ENCODE measurements around the gene MTSS2.
A peak's percentile ranks its signal among the peaks of the same experiment; 100 is the strongest.

MTSS2 gene

DNA sequence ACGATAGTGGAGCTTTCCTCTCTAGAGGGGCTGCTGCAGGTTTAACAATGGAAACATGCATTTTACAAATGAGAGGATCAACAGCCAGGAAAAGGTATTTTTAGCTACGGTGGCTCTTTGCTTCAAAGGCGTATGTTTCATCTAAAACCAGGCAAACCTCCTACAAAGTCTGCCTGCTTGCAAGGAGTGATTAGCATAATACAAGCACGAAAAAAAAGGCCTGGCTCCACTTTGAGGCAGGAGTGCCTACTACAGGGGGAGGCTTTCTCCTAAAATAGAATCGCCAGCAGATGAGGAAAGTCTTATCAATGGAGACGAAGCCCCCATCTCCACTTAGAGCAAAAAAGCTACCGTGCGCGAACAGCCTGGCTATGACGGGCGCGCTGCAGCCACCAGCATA lies 27.1 kb upstream of the MTSS2 start:
- H3K36me3 ChIP-seq: peaks cover 0 to 98% (median 12%) of the 10 kb centered on the region in 11 experiments; a peak in 12 of 22 replicates
- no peak overlapping the region for H3K4me3 ChIP-seq
- peak overlapping the region in 9 of 11 experiments; percentile 52 to 90 (median 74); a peak in 18 of 22 replicates for H3K4me2 ChIP-seq
- H3K9me3 ChIP-seq (replicated peaks in 1 of 11): no peaks in the 10 kb centered on the region
- H3K4me1 ChIP-seq: peaks cover 43 to 77% (median 66%) of the 10 kb centered on the region in 10 experiments
- peak overlapping the region in 5 of 11 experiments; percentile 12 to 47 (median 31); a peak in 7 of 22 replicates for H3K27ac ChIP-seq
- TF ChIP-seq Cebpa-rat (IDR thresholded peaks at IDR 0.05): no peak
- peaks cover 0 to 100% (median 9%) of the 10 kb centered on the region in 11 experiments; a peak in 10 of 22 replicates for H4K20me1 ChIP-seq
- peak overlapping the region in 4 of 11 experiments; percentile 5 to 21 (median 11); a peak in 4 of 22 replicates for H3K9ac ChIP-seq
- no peaks in the 10 kb centered on the region for H3K27me3 ChIP-seq

DNA sequence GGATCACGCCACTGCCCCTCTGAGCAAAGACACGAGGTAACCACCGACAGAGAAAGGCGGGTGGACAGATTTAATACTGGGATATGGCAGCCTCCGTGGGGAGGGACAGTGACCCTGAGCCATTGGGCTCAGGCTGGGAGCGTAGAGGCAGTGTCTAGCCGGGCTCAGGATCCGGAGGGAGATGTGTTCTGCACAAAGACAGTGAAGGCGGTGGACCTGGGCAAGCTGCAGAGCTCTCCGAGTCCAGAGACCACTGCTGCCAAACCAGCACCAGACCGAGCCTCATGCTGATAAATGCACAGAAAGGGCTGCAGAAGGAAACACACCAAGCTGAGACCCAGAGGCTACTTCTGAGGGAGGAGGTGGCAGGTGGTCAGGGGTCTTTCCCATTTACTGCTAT lies 26.5 kb upstream of the MTSS2 start:
- H3K4me3 ChIP-seq: no peak overlapping the region
- H3K36me3 ChIP-seq: peaks cover 0 to 98% (median 12%) of the 10 kb centered on the region in 11 experiments; a peak in 12 of 22 replicates
- H3K4me1 ChIP-seq: peaks cover 49 to 79% (median 66%) of the 10 kb centered on the region in 10 experiments
- H3K9me3 ChIP-seq (replicated peaks in 1 of 11): no peaks in the 10 kb centered on the region
- H3K27me3 ChIP-seq: no peaks in the 10 kb centered on the region
- no peak overlapping the region for H3K9ac ChIP-seq
- no peak for TF ChIP-seq Cebpa-rat (IDR thresholded peaks at IDR 0.05)
- peak overlapping the region in 7 of 11 experiments; percentile 73 to 90 (median 81); a peak in 10 of 22 replicates for H3K4me2 ChIP-seq
- peaks cover 0 to 100% (median 9%) of the 10 kb centered on the region in 11 experiments; a peak in 10 of 22 replicates for H4K20me1 ChIP-seq
- H3K27ac ChIP-seq: no peak overlapping the region

- Histone ChIP-seq H3K36me3 (peaks cover 0 to 98% (median 12%) of the 10 kb centered on the region in 11 experiments; a peak in 12 of 22 replicates), H3K9me3 (replicated peaks in 1 of 11) (no peaks in the 10 kb centered on the region), H3K9ac (no peak overlapping the region), H3K4me3 (no peak overlapping the region), H3K27ac (0 out of 22 replicates have a peak overlapping the region, but pooled peaks of 1 of the 11 experiments have one; percentile 4), H4K20me1 (peaks cover 0 to 100% (median 9%) of the 10 kb centered on the region in 11 experiments; a peak in 11 of 22 replicates), H3K27me3 (no peaks in the 10 kb centered on the region), H3K4me2 (peak overlapping the region in 3 of 11 experiments; percentile 74 to 90 (median 88); a peak in 3 of 22 replicates), H3K4me1 (peaks cover 46 to 76% (median 62%) of the 10 kb centered on the region in 10 experiments)
- no peak for TF ChIP-seq Cebpa-rat (IDR thresholded peaks at IDR 0.05)
Observed at GRCh38 chr16:70711211-70712031, 25.6 kb upstream of the MTSS2 start.

- H3K9me3 ChIP-seq (replicated peaks in 1 of 11): no peaks in the 10 kb centered on the region
- 0 out of 22 replicates have a peak overlapping the region, but pooled peaks of 1 of the 11 experiments have one; percentile 4 for H3K27ac ChIP-seq
- no peaks in the 10 kb centered on the region for H3K27me3 ChIP-seq
- no peak for TF ChIP-seq Cebpa-rat (IDR thresholded peaks at IDR 0.05)
- H3K36me3 ChIP-seq: peaks cover 0 to 98% (median 12%) of the 10 kb centered on the region in 11 experiments; a peak in 12 of 22 replicates
- no peak overlapping the region for H3K9ac ChIP-seq
- peaks cover 45 to 68% (median 54%) of the 10 kb centered on the region in 10 experiments for H3K4me1 ChIP-seq
- H3K4me2 ChIP-seq: peak overlapping the region in 8 of 11 experiments; percentile 19 to 62 (median 56); a peak in 13 of 22 replicates
- H3K4me3 ChIP-seq: no peak overlapping the region
- H4K20me1 ChIP-seq: peaks cover 0 to 100% (median 9%) of the 10 kb centered on the region in 11 experiments; a peak in 11 of 22 replicates
Observed at GRCh38 chr16:70710422-70711210, 24.8 kb upstream of the MTSS2 start.

DNA sequence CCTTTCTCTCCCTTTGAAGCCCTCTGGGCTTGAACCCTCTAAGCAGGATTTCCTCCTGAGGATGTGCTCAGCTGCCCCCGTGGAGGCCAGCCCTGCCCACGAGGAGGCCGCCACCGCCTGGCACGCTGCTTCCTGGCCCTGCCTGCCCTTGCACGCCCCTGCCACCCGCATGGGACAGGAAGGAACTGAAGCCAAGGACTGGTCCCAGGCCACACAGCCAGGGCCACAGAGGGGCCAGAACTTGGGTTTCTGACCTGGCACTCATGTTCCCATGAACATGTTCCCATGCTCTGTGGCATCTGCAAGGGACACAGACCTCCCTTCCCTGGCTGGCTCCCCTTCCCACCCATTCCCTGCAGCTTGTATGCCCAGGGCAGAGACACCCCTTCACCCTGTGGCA lies 24.1 kb upstream of the MTSS2 start:
- H3K4me3 ChIP-seq: no peak overlapping the region
- TF ChIP-seq Cebpa-rat (IDR thresholded peaks at IDR 0.05): no peak
- peaks cover 40 to 61% (median 50%) of the 10 kb centered on the region in 10 experiments for H3K4me1 ChIP-seq
- no peaks in the 10 kb centered on the region for H3K27me3 ChIP-seq
- peak overlapping the region in 8 of 11 experiments; percentile 19 to 62 (median 56); a peak in 14 of 22 replicates for H3K4me2 ChIP-seq
- no peaks in the 10 kb centered on the region for H3K9me3 ChIP-seq (replicated peaks in 1 of 11)
- peaks cover 0 to 100% (median 8%) of the 10 kb centered on the region in 11 experiments; a peak in 12 of 22 replicates for H4K20me1 ChIP-seq
- H3K27ac ChIP-seq: peak overlapping the region in 3 of 11 experiments; percentile 26 to 52 (median 52); a peak in 6 of 22 replicates
- peaks cover 0 to 98% (median 12%) of the 10 kb centered on the region in 11 experiments; a peak in 12 of 22 replicates for H3K36me3 ChIP-seq
- peak overlapping the region in 3 of 11 experiments; percentile 17 to 33 (median 23); a peak in 3 of 22 replicates for H3K9ac ChIP-seq

DNA sequence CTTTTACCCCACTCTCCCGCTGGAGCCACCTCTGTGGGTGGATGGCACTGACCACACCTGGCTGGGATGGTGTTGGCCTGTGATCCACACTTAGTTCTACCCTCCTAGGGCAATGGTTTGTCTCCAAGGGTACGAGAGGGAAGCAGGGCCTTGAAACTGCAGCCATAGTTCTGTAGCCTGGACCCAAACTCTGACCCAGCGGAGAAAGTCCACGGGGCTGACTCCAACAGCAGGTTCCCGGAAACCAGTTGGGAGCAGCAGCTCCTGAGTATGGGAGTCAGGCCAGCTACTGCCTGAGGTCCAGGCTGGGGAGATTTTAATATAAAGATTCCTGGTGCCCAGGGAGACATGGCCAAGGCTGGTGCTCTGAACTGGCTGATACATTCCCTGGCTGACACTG lies 23.6 kb upstream of the MTSS2 start:
- TF ChIP-seq Cebpa-rat (IDR thresholded peaks at IDR 0.05): no peak
- peaks cover 35 to 56% (median 47%) of the 10 kb centered on the region in 10 experiments for H3K4me1 ChIP-seq
- peaks cover 0 to 99% (median 12%) of the 10 kb centered on the region in 11 experiments; a peak in 12 of 22 replicates for H3K36me3 ChIP-seq
- no peak overlapping the region for H3K4me3 ChIP-seq
- H3K27me3 ChIP-seq: no peaks in the 10 kb centered on the region
- peaks cover 0 to 100% (median 5%) of the 10 kb centered on the region in 11 experiments; a peak in 12 of 22 replicates for H4K20me1 ChIP-seq
- peak overlapping the region in 3 of 11 experiments; percentile 17 to 33 (median 23); a peak in 2 of 22 replicates for H3K9ac ChIP-seq
- peak overlapping the region in 7 of 11 experiments; percentile 41 to 62 (median 57); a peak in 12 of 22 replicates for H3K4me2 ChIP-seq
- H3K27ac ChIP-seq: peak overlapping the region in 3 of 11 experiments; percentile 26 to 52 (median 52); a peak in 4 of 22 replicates
- H3K9me3 ChIP-seq (replicated peaks in 1 of 11): no peaks in the 10 kb centered on the region

- H3K27ac ChIP-seq: no peak overlapping the region
- peaks cover 0 to 99% (median 12%) of the 10 kb centered on the region in 11 experiments; a peak in 12 of 22 replicates for H3K36me3 ChIP-seq
- H3K4me2 ChIP-seq: no peak overlapping the region
- no peaks in the 10 kb centered on the region for H3K9me3 ChIP-seq (replicated peaks in 1 of 11)
- no peak overlapping the region for H3K9ac ChIP-seq
- peaks cover 27 to 56% (median 42%) of the 10 kb centered on the region in 10 experiments for H3K4me1 ChIP-seq
- no peak for TF ChIP-seq Cebpa-rat (IDR thresholded peaks at IDR 0.05)
- H4K20me1 ChIP-seq: peaks cover 0 to 100% (median 5%) of the 10 kb centered on the region in 11 experiments; a peak in 11 of 22 replicates
- no peaks in the 10 kb centered on the region for H3K27me3 ChIP-seq
- H3K4me3 ChIP-seq: no peak overlapping the region
Observed at GRCh38 chr16:70708366-70709246, 22.8 kb upstream of the MTSS2 start.
